GM12892 (cell line): ENCODE results near the gene ATXN10.

Experiments
- POLR2A ChIP-seq: IDR thresholded peaks from 2 replicates; pipeline ENCODE4 v1.6.1; 2011; ENCODE audit warnings: low read depth, low read length, control low read depth
- POLR2AphosphoS5 ChIP-seq: IDR thresholded peaks from 2 replicates; pipeline ENCODE4 v1.6.1; 2011; ENCODE audit warnings: low read depth, low read length, control low read depth
- TAF1 ChIP-seq: IDR thresholded peaks from 2 replicates; pipeline ENCODE4 v1.6.1; 2011; ENCODE audit warnings: low read depth, mild to moderate bottlenecking, control low read depth, low read length, borderline replicate concordance

DNA sequence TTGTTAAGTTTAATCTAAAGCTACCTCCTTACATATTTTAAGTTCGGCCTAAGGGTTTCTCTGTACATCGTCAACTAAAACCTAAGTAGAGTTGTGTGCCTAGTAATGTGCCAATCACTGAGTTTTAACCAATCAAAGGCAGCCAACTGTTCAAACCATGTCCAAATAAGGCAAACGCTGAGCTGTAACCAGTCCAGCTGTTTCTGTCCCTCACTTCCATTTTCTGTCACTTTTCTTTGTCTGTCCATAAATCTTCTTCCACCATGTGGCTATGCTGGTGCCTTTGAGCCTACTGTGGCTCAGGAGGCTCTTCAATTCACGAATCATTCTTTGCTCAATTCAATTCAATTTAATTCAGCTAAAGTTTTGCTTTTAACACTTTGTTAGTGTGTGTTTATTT lies 13.9 kb upstream of the ATXN10 start:
- no peak for TF ChIP-seq POLR2AphosphoS5
- TF ChIP-seq POLR2A, result no peak
- TF ChIP-seq TAF1, result no peak
